ENCODE results near the gene MAMDC2. TPM values are rescaled to one million over a fixed set of nuclear protein-coding genes. Genes with fewer than 3 reads are reported as not detected.

The MAMDC2 gene
- total RNA-seq, 2 donors from 2014 or later, result not detected

DNA sequence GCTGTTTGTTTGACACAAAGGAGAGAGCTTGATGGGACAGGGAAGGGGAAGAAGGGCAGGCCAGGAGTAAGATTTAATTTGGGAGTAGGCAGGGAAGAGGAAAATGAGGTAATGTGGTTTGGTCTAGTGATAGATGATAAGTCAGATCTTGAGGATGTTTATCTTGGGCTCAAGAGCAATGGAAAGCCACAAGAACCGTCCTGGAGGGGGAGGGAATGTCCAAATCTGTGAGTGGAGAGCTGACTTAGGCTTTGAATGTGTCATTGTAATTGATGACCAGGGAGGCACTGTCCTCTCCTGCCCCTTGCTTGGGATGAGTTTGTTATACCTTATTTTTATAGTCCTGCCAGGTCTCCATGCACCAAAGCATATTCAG lies 37.5 kb downstream of the MAMDC2 start:
- H3K4me1 Mint-ChIP-seq (ENCODE audit: low read depth), result no peaks in the 10 kb centered on the region
- no peak overlapping the region for H3K27ac Mint-ChIP-seq
- peaks cover 23% of the 10 kb centered on the region for H3K27me3 Mint-ChIP-seq (ENCODE audit: low read depth)
- H3K36me3 Mint-ChIP-seq (ENCODE audit: insufficient read depth in 2 of 2), result no peaks in the 10 kb centered on the region
- H3K4me3 Mint-ChIP-seq, result no peak overlapping the region
- no peaks in the 10 kb centered on the region for H3K9me3 Mint-ChIP-seq
- DNase-seq (no peak), ATAC-seq (replicated peaks in 1 of 2) (no peak)

DNA sequence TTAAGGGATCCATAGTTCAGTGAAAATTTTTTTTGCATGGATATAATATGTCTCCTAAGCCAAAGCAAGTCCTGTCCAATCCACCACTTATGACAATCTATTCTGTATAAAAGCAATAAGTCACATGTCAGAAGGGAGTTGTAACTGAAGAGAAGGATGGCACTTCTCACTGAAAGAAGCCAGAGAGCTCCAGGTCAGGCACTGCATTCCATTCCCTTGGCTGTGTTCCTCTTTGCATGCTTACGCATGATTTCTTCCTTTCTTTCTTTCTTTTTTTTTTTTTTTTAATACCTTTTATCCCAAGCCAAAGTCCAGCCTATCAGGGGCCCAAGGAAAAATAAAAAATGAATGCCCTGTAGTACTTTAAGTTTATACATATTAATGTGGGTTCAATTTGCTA lies 39.8 kb downstream of the MAMDC2 start:
- Mint-ChIP-seq H3K27ac (no peak overlapping the region), H3K4me1 (ENCODE audit: low read depth) (no peaks in the 10 kb centered on the region), H3K36me3 (ENCODE audit: insufficient read depth in 2 of 2) (no peaks in the 10 kb centered on the region), H3K27me3 (ENCODE audit: low read depth) (peaks cover 23% of the 10 kb centered on the region), H3K4me3 (no peak overlapping the region), H3K9me3 (no peaks in the 10 kb centered on the region)
- no peak for DNase-seq
- ATAC-seq (replicated peaks in 1 of 2), result no peak

DNA sequence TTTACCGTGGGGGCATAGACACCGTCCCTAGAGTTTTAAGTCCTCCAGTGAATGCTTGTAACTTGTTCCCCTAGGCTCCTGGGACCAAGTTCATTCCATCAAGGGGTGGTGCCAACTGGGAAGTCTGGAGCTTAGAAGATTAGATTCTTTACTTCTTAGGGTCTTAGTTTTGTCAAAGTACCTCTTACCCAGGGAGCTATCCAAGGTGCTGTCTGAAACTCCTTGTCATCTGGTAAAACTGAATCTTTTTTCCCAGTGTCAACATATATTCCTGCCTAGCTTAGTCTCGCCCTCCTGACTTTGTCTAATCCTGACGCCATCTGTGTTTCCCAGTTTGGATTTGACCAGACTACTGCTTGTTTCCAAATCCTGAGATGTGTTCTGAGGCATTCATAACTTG lies 41.6 kb downstream of the MAMDC2 start:
- Mint-ChIP-seq H3K27me3 (ENCODE audit: low read depth) (peaks cover 19% of the 10 kb centered on the region), H3K4me1 (ENCODE audit: low read depth) (no peaks in the 10 kb centered on the region), H3K36me3 (ENCODE audit: insufficient read depth in 2 of 2) (no peaks in the 10 kb centered on the region), H3K27ac (no peak overlapping the region), H3K4me3 (no peak overlapping the region), H3K9me3 (no peaks in the 10 kb centered on the region)
- DNase-seq (no peak), ATAC-seq (replicated peaks in 1 of 2) (no peak)

DNA sequence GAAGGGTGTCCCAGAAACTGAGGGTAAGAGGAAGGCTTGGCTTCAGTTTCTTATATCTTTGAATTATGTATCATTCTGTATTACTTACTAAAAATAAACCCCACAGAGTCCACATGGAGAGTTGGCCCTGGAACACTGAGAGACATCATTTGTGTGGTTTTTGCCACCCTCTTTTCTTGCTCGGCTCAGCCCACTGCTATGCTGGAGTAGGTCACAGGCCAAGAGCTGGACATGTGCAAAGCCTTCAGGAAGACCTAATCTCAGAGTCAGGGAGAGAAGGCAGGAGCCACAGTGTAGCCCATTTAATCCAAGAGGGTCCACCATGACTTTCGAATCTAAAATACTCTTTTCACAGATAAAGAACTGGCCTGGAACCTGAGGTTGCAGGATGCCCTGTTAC lies 47.5 kb downstream of the MAMDC2 start:
- Mint-ChIP-seq H3K4me1 (ENCODE audit: low read depth) (no peaks in the 10 kb centered on the region), H3K27me3 (ENCODE audit: low read depth) (peaks cover 12% of the 10 kb centered on the region), H3K36me3 (ENCODE audit: insufficient read depth in 2 of 2) (no peaks in the 10 kb centered on the region), H3K4me3 (no peak overlapping the region), H3K9me3 (no peaks in the 10 kb centered on the region), H3K27ac (no peak overlapping the region)
- DNase-seq (no peak), ATAC-seq (replicated peaks in 1 of 2) (no peak)

DNA sequence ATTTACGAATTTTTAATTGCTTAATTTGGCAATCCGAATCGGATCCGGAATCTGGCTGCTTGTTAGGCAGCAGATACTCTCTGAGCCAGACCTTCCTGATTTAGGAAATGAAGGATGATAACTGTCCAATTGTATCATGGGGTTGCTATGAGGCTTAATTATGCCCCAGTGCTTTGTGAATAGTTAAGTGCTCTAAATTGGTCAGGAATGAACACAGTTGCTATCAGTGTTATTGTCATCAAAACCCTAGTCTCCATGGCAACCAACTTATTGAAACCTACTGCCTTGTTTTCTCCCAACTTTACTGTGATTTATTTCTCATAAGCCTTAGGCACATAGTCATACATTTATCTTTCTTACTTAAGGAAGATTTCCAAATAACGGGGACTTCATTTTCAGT lies 47.9 kb downstream of the MAMDC2 start:
- peaks cover 15% of the 10 kb centered on the region for H3K27me3 Mint-ChIP-seq (ENCODE audit: low read depth)
- no peak for DNase-seq

DNA sequence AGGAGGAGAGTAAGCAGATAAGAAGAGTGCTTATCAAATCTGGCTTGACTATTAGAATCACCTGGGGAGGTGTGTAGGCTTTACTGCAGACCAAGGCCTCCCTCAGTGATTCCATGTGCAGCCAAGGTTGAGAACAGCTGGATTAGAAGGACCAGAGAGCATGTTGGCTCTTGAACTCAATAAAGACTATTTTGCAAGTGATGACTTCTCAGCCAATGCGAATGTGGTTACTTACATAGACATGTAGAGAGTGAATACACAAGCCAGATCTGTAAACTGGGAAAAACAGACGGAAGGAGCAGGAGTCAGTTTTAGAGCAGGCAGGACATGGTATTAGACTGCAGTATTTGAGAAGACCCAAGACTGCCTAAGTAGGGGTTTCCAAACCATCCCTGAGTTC lies 48.5 kb downstream of the MAMDC2 start:
- no peaks in the 10 kb centered on the region for H3K9me3 Mint-ChIP-seq
- no peak overlapping the region for H3K4me3 Mint-ChIP-seq
- ATAC-seq (replicated peaks in 1 of 2) (no peak), DNase-seq (no peak)
- H3K4me1 Mint-ChIP-seq (ENCODE audit: low read depth), result no peaks in the 10 kb centered on the region
- H3K27ac Mint-ChIP-seq, result no peak overlapping the region
- no peaks in the 10 kb centered on the region for H3K36me3 Mint-ChIP-seq (ENCODE audit: insufficient read depth in 2 of 2)
- peaks cover 20% of the 10 kb centered on the region for H3K27me3 Mint-ChIP-seq (ENCODE audit: low read depth)

More for the DNA sequence above, 47.9 kb downstream of the MAMDC2 start:
- Mint-ChIP-seq H3K4me1 (ENCODE audit: low read depth) (no peaks in the 10 kb centered on the region), H3K36me3 (ENCODE audit: insufficient read depth in 2 of 2) (no peaks in the 10 kb centered on the region), H3K4me3 (no peak overlapping the region), H3K27ac (no peak overlapping the region), H3K9me3 (no peaks in the 10 kb centered on the region)
- ATAC-seq (replicated peaks in 1 of 2), result no peak

DNA sequence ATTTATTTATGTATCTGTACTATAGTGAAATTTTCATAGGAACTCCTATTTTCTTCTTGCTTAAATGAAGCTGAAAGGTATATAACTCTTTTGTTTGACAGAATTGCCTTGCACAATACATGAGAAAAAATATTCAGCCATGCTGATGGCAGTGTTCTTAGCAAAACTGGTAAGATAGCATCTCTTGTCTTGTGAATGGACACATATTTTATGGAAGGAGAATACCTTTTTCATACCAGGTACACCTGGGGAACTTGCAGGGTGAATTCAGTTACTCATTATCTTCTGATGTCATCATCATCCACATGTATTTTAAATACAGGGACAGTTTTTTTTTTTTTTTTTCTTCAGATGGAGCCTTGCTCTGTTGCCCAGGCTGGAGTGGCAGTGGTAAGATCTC lies 49.4 kb downstream of the MAMDC2 start:
- no peak for ATAC-seq (replicated peaks in 1 of 2)
- no peaks in the 10 kb centered on the region for H3K9me3 Mint-ChIP-seq
- H3K36me3 Mint-ChIP-seq (ENCODE audit: insufficient read depth in 2 of 2), result no peaks in the 10 kb centered on the region
- H3K27me3 Mint-ChIP-seq (ENCODE audit: low read depth), result peaks cover 20% of the 10 kb centered on the region
- DNase-seq, result no peak
- H3K4me1 Mint-ChIP-seq (ENCODE audit: low read depth), result no peaks in the 10 kb centered on the region
- H3K27ac Mint-ChIP-seq, result no peak overlapping the region
- H3K4me3 Mint-ChIP-seq, result no peak overlapping the region

DNA sequence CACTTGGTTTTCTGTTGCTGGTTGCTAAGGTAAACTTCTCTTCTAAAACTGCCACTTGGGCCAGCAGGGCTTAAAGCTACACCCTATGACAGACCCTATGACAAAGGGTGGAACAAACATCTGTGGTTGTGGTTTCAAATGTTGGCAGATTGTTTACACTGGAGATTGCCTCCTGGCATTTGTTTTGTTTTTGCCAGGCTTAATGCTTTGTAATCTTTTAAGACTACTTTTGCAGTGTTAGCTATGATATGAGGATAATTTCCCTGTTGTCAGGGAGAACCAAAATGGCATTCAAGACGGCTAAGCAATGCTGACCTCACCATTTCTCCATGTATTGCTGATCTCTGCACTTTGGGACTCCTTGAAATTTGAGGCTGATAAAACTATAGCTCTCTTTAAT lies 50.3 kb downstream of the MAMDC2 start:
- ATAC-seq (replicated peaks in 1 of 2) (no peak), DNase-seq (no peak)
- Mint-ChIP-seq H3K4me1 (ENCODE audit: low read depth) (no peaks in the 10 kb centered on the region), H3K4me3 (no peak overlapping the region), H3K27ac (no peak overlapping the region), H3K9me3 (no peaks in the 10 kb centered on the region), H3K27me3 (ENCODE audit: low read depth) (peaks cover 20% of the 10 kb centered on the region), H3K36me3 (ENCODE audit: insufficient read depth in 2 of 2) (no peaks in the 10 kb centered on the region)

DNA sequence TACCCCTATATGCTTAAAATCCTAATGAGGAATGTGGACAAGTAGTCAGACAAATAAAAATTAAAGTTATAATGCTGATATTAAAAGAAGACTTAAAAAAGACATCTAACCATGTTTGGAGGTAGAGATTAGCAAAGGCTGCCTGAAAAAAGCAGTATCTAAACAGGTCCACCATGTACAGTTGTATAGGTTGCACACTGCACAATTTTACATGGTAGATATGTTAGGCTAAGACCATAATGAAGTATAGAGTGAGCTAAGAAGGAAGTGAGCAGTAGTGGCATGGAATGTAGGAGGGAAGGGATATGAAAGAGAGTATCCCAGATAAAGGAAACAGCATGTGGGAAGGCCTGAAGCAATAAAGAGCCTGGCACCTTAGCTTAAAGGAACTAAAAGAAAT lies 51.1 kb downstream of the MAMDC2 start:
- H3K9me3 Mint-ChIP-seq, result no peaks in the 10 kb centered on the region
- H3K4me3 Mint-ChIP-seq, result no peak overlapping the region
- no peak overlapping the region for H3K27ac Mint-ChIP-seq
- DNase-seq, result no peak
- no peak for ATAC-seq (replicated peaks in 1 of 2)
- H3K27me3 Mint-ChIP-seq (ENCODE audit: low read depth), result peaks cover 20% of the 10 kb centered on the region
- no peaks in the 10 kb centered on the region for H3K36me3 Mint-ChIP-seq (ENCODE audit: insufficient read depth in 2 of 2)
- H3K4me1 Mint-ChIP-seq (ENCODE audit: low read depth), result no peaks in the 10 kb centered on the region

DNA sequence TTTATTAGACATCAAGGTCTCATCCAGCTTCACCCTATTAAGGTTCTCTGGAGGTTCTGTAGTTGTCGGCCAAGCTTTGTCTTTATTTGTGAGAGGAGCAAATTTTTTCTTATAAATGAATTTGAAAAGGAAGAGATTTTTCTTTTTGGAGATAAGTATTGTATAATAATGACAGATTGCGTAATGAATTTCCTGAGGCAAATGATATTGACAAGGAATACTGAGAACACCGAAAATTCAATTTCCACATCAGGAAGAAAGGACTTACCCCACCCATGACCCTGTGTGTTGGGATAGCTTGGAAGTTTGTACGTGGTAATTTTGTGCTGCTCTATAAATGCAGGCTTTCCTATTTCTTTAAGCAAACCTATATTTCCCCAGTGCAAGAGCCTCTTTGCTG lies 53.5 kb downstream of the MAMDC2 start:
- ATAC-seq (replicated peaks in 1 of 2) (no peak), DNase-seq (no peak)
- Mint-ChIP-seq H3K27ac (no peak overlapping the region), H3K9me3 (no peaks in the 10 kb centered on the region), H3K4me3 (no peak overlapping the region), H3K27me3 (ENCODE audit: low read depth) (peaks cover 20% of the 10 kb centered on the region), H3K4me1 (ENCODE audit: low read depth) (no peaks in the 10 kb centered on the region), H3K36me3 (ENCODE audit: insufficient read depth in 2 of 2) (no peaks in the 10 kb centered on the region)

DNA sequence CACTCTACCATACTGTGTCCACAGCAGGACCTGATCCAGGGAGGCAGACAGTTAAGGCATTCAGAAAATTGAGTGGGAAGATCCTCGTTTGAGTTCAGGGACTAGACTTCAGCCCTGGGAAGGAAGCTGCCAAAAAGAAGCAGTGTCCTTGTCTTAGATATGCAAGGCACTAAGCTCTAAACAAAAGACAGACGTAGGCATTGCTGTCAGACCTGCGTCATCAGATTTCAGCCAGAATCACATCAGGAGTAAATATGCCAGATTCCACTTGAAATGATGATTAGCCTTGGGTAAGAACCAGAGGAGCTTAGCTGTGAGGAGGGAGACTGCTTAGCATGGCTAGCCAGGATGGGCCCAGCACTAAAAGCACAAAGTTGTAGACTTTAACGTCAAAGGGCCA lies 56.7 kb downstream of the MAMDC2 start:
- no peaks in the 10 kb centered on the region for H3K9me3 Mint-ChIP-seq
- peaks cover 18% of the 10 kb centered on the region for H3K27me3 Mint-ChIP-seq (ENCODE audit: low read depth)
- no peaks in the 10 kb centered on the region for H3K4me1 Mint-ChIP-seq (ENCODE audit: low read depth)
- DNase-seq, result no peak
- no peak overlapping the region for H3K4me3 Mint-ChIP-seq
- no peak overlapping the region for H3K27ac Mint-ChIP-seq
- no peak for ATAC-seq (replicated peaks in 1 of 2)
- no peaks in the 10 kb centered on the region for H3K36me3 Mint-ChIP-seq (ENCODE audit: insufficient read depth in 2 of 2)

DNA sequence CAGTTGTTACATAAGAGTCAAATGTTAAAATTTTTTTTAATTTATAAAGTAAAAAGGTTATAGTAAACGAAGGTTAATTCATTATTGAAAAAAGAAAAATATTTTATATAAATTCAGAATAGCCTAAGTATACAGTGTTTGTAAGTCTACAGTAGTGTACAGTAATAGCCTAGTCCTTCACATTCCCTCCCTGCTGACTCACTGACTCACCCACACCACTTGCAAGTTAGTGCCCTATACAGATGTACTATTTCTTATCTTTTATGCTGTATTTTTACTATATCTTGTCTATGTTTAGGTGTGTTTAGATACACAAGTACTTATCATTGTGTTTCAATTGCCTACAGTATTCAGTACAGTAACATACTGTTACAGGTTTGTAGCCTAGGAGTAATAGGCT lies 57.6 kb downstream of the MAMDC2 start:
- no peaks in the 10 kb centered on the region for H3K4me1 Mint-ChIP-seq (ENCODE audit: low read depth)
- no peak overlapping the region for H3K4me3 Mint-ChIP-seq
- DNase-seq (no peak), ATAC-seq (replicated peaks in 1 of 2) (no peak)
- no peaks in the 10 kb centered on the region for H3K36me3 Mint-ChIP-seq (ENCODE audit: insufficient read depth in 2 of 2)
- H3K27me3 Mint-ChIP-seq (ENCODE audit: low read depth), result peaks cover 15% of the 10 kb centered on the region
- H3K27ac Mint-ChIP-seq, result no peak overlapping the region
- H3K9me3 Mint-ChIP-seq, result no peaks in the 10 kb centered on the region

DNA sequence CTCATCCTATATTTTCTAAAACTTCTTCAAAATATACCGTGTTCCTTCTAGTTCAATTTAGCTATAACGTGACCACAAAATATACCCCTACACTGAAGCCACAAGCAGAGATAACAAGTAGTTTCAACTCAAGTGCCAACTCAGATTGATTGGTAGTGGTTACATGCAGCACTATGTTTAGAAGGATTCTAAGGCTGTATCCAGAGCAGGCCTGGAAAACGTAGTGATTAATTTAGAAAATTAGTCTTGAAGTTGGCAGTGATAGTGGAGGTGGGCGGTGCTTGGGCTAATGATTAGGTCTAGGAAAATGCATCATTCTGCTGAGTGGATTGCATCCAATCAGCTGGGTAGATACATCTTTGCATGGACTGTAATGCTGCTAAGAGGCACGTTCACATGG lies 61.5 kb downstream of the MAMDC2 start:
- no peak overlapping the region for H3K27ac Mint-ChIP-seq
- peaks cover 2% of the 10 kb centered on the region for H3K4me1 Mint-ChIP-seq (ENCODE audit: low read depth)
- H3K4me3 Mint-ChIP-seq, result no peak overlapping the region
- H3K36me3 Mint-ChIP-seq (ENCODE audit: insufficient read depth in 2 of 2), result no peaks in the 10 kb centered on the region
- ATAC-seq (replicated peaks in 1 of 2) (no peak), DNase-seq (no peak)
- peaks cover 22% of the 10 kb centered on the region for H3K27me3 Mint-ChIP-seq (ENCODE audit: low read depth)
- no peaks in the 10 kb centered on the region for H3K9me3 Mint-ChIP-seq

DNA sequence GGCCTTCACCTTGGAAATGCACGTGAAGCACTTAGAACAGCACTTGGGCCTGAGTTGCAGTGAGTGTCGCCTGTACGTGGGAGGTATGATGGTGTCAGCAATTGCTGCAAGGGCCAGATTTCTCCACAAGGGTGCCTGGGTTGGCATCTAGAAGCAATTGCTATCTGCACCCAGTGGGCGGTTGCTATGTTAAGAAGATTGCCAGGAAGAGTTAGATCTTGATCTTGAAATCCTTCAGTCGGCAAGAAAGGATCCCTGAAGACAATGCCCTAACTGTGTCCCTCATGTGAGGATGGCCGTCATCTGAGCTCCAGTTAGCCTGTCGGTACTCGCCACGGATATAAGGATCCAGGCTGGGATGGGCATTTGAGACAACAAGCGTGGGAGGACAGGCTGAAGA lies 62.9 kb downstream of the MAMDC2 start:
- Mint-ChIP-seq H3K27me3 (ENCODE audit: low read depth) (peaks cover 34% of the 10 kb centered on the region), H3K36me3 (ENCODE audit: insufficient read depth in 2 of 2) (no peaks in the 10 kb centered on the region), H3K4me3 (no peak overlapping the region), H3K4me1 (ENCODE audit: low read depth) (peaks cover 15% of the 10 kb centered on the region), H3K27ac (no peak overlapping the region), H3K9me3 (no peaks in the 10 kb centered on the region)
- ATAC-seq (replicated peaks in 1 of 2) (no peak), DNase-seq (no peak)

DNA sequence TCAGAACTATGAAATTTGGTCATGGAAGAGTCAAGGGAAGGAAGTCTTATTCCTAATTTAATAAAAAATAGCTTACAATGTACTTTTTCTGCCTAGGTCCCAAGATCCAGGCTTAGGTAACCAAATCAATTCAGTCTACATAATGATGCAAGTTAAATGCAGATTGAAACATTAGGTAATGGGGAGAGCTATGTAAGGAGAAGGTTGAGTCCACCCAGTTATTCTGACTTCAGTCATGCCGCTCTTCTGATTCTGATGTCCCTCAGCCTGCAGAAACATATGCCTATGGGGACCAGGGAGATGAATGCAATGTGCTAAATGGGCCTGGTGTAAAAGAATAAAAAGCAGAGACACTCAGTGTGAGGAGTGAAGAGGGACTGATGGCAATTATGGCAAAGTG lies 63.9 kb downstream of the MAMDC2 start:
- no peaks in the 10 kb centered on the region for H3K36me3 Mint-ChIP-seq (ENCODE audit: insufficient read depth in 2 of 2)
- no peak for ATAC-seq (replicated peaks in 1 of 2)
- H3K9me3 Mint-ChIP-seq, result no peaks in the 10 kb centered on the region
- H3K27me3 Mint-ChIP-seq (ENCODE audit: low read depth), result peaks cover 39% of the 10 kb centered on the region
- H3K4me3 Mint-ChIP-seq, result no peak overlapping the region
- H3K4me1 Mint-ChIP-seq (ENCODE audit: low read depth), result peaks cover 19% of the 10 kb centered on the region
- no peak overlapping the region for H3K27ac Mint-ChIP-seq
- DNase-seq, result no peak
